HCT116 (cell line): ENCODE data around the gene PCBP3. TPM values are rescaled to one million over a fixed set of nuclear protein-coding genes. Genes with fewer than 3 reads are reported as not detected.

Source experiments
- ATAC-seq: fragments of 200-7000 bp; cut with Tn5 transposase; 2 replicates; pipeline ENCODE4 v1.9.1; 2020; ENCODE audit warnings: mild to moderate bottlenecking, moderate library complexity
- BruUV-seq: library from RNA; stranded (reverse); fragments of 400-500 nt; replicated peaks from 2 replicates; lab custom pipeline; 2021; lab: Mats Ljungman, UMichigan
- CTCF ChIA-PET: fragments of 300-600 bp; sonication (Branson Sonifier 250); formaldehyde crosslinking; loops from one replicate; lab custom pipeline; 2021; ENCODE audit warnings: antibody characterized with exemption; lab: Charles Lee
- POLR2A ChIA-PET: fragments of 300-600, 350-600 bp; sonication (Branson Sonifier 250); formaldehyde crosslinking; loops from one replicate; lab custom pipeline; 2021; ENCODE audit warnings: antibody characterized with exemption; lab: Charles Lee
- RAD21 ChIA-PET, 2 experiments: fragments of 300-600 bp; sonication (Branson Sonifier 250); formaldehyde crosslinking; loops; one replicate each; lab custom pipeline; 2023; ENCODE audit warnings: low total read pairs in 2 of 2; ENCODE audit not compliant: uncharacterized antibody in 2 of 2, unreplicated experiment in 2 of 2, low non-redundant PET in 1 of 2; lab: Charles Lee
- DNase-seq: peaks from one replicate; pipeline ENCODE4 v3.0.0-alpha.2; 2010; ENCODE audit warnings: low read depth, low spot score
- H2AFZ ChIP-seq: fragments of 200-600 bp; shearing (Covaris generic), sonication (generic); 2 replicates; pipeline ENCODE4 v1.6.1; 2017; ENCODE audit warnings: low read depth, mixed run types, mixed read lengths, antibody characterized with exemption, low read length; ENCODE audit not compliant: poor library complexity, severe bottlenecking
- H3K27ac ChIP-seq: 2 replicates; pipeline ENCODE4 v1.5.1; 2012; ENCODE audit warnings: low read depth, low read length
- H3K27me3 ChIP-seq: fragments of 200-600 bp; sonication (generic); 2 replicates; pipeline ENCODE4 v1.6.1; 2016; ENCODE audit warnings: mixed run types, low read length, mixed read lengths; ENCODE audit not compliant: insufficient read depth
- H3K36me3 ChIP-seq, 2 experiments: fragments of 200-500 bp in 1 of 2; fragments of 200-600 bp in 1 of 2; sonication (Bioruptor generic) in 1 of 2; sonication (generic) in 1 of 2; 2 replicates each; pipeline versions ENCODE4 v1.5.1 to v1.6.1; 2014 to 2016; ENCODE audit warnings: low read length in 2 of 2, inconsistent platforms in 1 of 2, mixed read lengths in 1 of 2, mixed run types in 1 of 2; ENCODE audit not compliant: insufficient read depth in 2 of 2, control insufficient read depth in 1 of 2
- H3K4me1 ChIP-seq, 2 experiments: fragments of 200-600 bp in 1 of 2; sonication (generic) in 1 of 2; 2 replicates each; pipeline versions ENCODE4 v1.5.1 to v1.6.1; 2012 to 2017; ENCODE audit warnings: low read length in 2 of 2, inconsistent platforms in 1 of 2, mild to moderate bottlenecking in 1 of 2, mixed read lengths in 1 of 2, mixed run types in 1 of 2, moderate library complexity in 1 of 2; ENCODE audit not compliant: insufficient read depth in 2 of 2, control insufficient read depth in 1 of 2
- H3K4me2 ChIP-seq: fragments of 200-600 bp; sonication (generic); 2 replicates; pipeline ENCODE4 v1.6.1; 2017; ENCODE audit warnings: mixed run types, low read length, mixed read lengths
- H3K4me3 ChIP-seq, 2 experiments: fragments of 200-600 bp in 1 of 2; sonication (generic) in 1 of 2; replicated peaks in 1 of 2; 2 replicates each; pipeline ENCODE4 v1.5.1; 2011 to 2016; ENCODE audit warnings: low read length in 2 of 2, control low read depth in 1 of 2, low read depth in 1 of 2, mild to moderate bottlenecking in 1 of 2, mixed read lengths in 1 of 2, mixed run types in 1 of 2
- H3K79me2 ChIP-seq: fragments of 200-600 bp; sonication (generic); 2 replicates; pipeline ENCODE4 v1.6.1; 2017; ENCODE audit warnings: mild to moderate bottlenecking, mixed run types, low read length, moderate library complexity, mixed read lengths; ENCODE audit not compliant: insufficient read depth
- H3K9ac ChIP-seq: fragments of 200-600 bp; sonication (generic); 2 replicates; pipeline ENCODE4 v1.6.1; 2016; ENCODE audit warnings: low read length, mixed read lengths
- H3K9me2 ChIP-seq: fragments of 200-600 bp; sonication (generic), shearing (Covaris generic); 2 replicates; pipeline ENCODE4 v1.6.1; 2017; ENCODE audit warnings: mixed run types, mild to moderate bottlenecking, moderate library complexity; ENCODE audit not compliant: insufficient read depth
- H3K9me3 ChIP-seq, 2 experiments: fragments of 200-500 bp in 1 of 2; fragments of 200-600 bp in 1 of 2; sonication (Bioruptor generic) in 1 of 2; sonication (generic) in 1 of 2; 2 replicates each; pipeline ENCODE4 v1.6.1; 2014 to 2017; ENCODE audit warnings: low read length in 2 of 2, mixed read lengths in 2 of 2, inconsistent platforms in 1 of 2, low read depth in 1 of 2, mild to moderate bottlenecking in 1 of 2, mixed run types in 1 of 2, moderate library complexity in 1 of 2; ENCODE audit not compliant: control insufficient read depth in 1 of 2, insufficient read depth in 1 of 2
- H4K20me1 ChIP-seq: fragments of 200-600 bp; sonication (generic), shearing (Covaris generic); 2 replicates; pipeline ENCODE4 v1.6.1; 2017; ENCODE audit warnings: mixed run types, mild to moderate bottlenecking, moderate library complexity; ENCODE audit not compliant: insufficient read depth
- CBX3 ChIP-seq: IDR thresholded peaks from 2 replicates; pipeline ENCODE4 v1.6.1; 2012; ENCODE audit warnings: low read depth
- EGR1 ChIP-seq: IDR thresholded peaks from 2 replicates; pipeline ENCODE4 v1.6.1; 2012; ENCODE audit warnings: low read depth
- ELF1 ChIP-seq: IDR thresholded peaks from 2 replicates; pipeline ENCODE4 v1.6.1; 2012; ENCODE audit warnings: low read depth, borderline replicate concordance
- FOSL1 ChIP-seq: IDR thresholded peaks from 2 replicates; pipeline ENCODE4 v1.6.1; 2012; ENCODE audit warnings: low read depth
- JUND ChIP-seq: IDR thresholded peaks from 2 replicates; pipeline ENCODE4 v1.6.1; 2012
- MAX ChIP-seq: IDR thresholded peaks from 2 replicates; pipeline ENCODE4 v1.6.1; 2012
- POLR2A ChIP-seq: IDR thresholded peaks from 2 replicates; pipeline ENCODE4 v1.7.0; 2011; ENCODE audit warnings: borderline replicate concordance; ENCODE audit not compliant: insufficient read depth, insufficient read length; ENCODE audit errors: extremely low read depth
- POLR2AphosphoS5 ChIP-seq: IDR thresholded peaks from 2 replicates; pipeline ENCODE4 v1.6.1; 2011; ENCODE audit warnings: mild to moderate bottlenecking, low read depth, low read length, moderate library complexity
- SRF ChIP-seq: IDR thresholded peaks from 2 replicates; pipeline ENCODE4 v1.6.1; 2012; ENCODE audit warnings: low read depth
- YY1 ChIP-seq: IDR thresholded peaks from 2 replicates; pipeline ENCODE4 v1.6.1; 2011; ENCODE audit warnings: low read length, low read depth, moderate library complexity, mild to moderate bottlenecking; ENCODE audit not compliant: insufficient replicate concordance; ENCODE audit errors: extremely low read depth
- ZFX ChIP-seq: fragments of 450-650 bp; IDR thresholded peaks from 2 replicates; pipeline ENCODE4 v1.6.1; 2017
- ZNF274 ChIP-seq: fragments of 200-500 bp; sonication (Bioruptor generic); IDR thresholded peaks from 2 replicates; pipeline ENCODE4 v1.6.1; 2014; ENCODE audit warnings: mild to moderate bottlenecking, low read depth, low read length, inconsistent platforms
- intact Hi-C: fragments of 100-400 bp; cut with micrococcal nuclease; formaldehyde crosslinking; loops from 2 replicates; pipeline ENCODE4 v1.10.0; 2022
- total RNA-seq: library from RNA; stranded (reverse); gene quantifications from one replicate; pipeline ENCODE4 v1.2.1, GENCODE V29; 2021; ENCODE audit not compliant: unreplicated experiment
- TF ChIP-seq, protein P1 (sequence below): IDR thresholded peaks from 2 replicates; pipeline ENCODE4 v1.6.1; 2012; ENCODE audit warnings: low read depth
- TF ChIP-seq, protein P2 (sequence below): IDR thresholded peaks from 2 replicates; pipeline ENCODE4 v1.6.1; 2011; ENCODE audit warnings: mild to moderate bottlenecking, low read length, moderate library complexity; ENCODE audit not compliant: insufficient replicate concordance; ENCODE audit errors: extremely low read depth

Gene PCBP3
- total RNA-seq, 1 experiment from 2014 or later, result 3.1 TPM

DNA sequence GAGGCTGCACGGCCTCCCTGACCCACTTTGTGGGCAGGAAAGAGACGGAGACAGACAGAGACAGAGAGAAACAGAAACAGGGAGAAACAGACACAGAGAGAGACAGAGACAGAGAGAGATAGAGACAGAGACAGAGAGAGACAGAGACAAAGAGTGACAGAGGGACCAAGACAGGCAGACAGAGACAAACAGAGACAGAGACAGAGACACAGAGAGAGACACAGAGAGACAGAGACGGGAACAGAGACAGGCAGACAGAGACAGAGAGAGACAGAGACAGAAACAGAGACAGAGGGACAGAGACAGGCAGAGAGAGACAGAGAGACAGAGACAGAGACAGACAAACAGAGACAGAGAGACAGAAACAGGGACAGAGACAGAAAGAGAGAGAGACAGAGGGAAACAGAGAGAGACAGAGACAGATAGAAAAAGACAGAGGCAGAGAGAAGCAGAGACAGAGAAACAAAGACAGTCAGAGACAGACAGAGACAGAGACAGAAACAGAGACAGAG is 341.1 kb downstream of the PCBP3 start:
- Histone ChIP-seq H3K79me2 (no peaks in the 10 kb centered on the region; the same call in 1 of the 2 replicates), H3K9ac (no peak overlapping the region), H3K4me1 (peaks cover 3 to 22% of the 10 kb centered on the region in 2 experiments; a peak in 3 of 4 replicates), H3K27ac (no peak overlapping the region), H3K4me3 (no peak overlapping the region), H3K9me3 (no peaks in the 10 kb centered on the region), H2AFZ (no peak overlapping the region), H3K36me3 (peaks cover 0 to 11% of the 10 kb centered on the region in 2 experiments; a peak in 2 of 4 replicates), H3K4me2 (no peak overlapping the region), H3K9me2 (no peaks in the 10 kb centered on the region), H4K20me1 (no peaks in the 10 kb centered on the region), H3K27me3 (no peaks in the 10 kb centered on the region)
- no peak for ATAC-seq
- ChIA-PET POLR2A (no interaction called here), CTCF (no interaction called here), RAD21 (no interaction called here)
- TF ChIP-seq ZFX (no peak), POLR2A (no peak)
- no TSS peak for BruUV-seq
- no peak for DNase-seq
- intact Hi-C loops, result no loop called here

- no peaks in the 10 kb centered on the region for H4K20me1 ChIP-seq
- BruUV-seq, result no TSS peak
- ChIA-PET RAD21 (no interaction called here), CTCF (no interaction called here), POLR2A (no interaction called here)
- no peak overlapping the region for H3K27ac ChIP-seq
- H3K4me1 ChIP-seq, result peaks cover 3 to 16% of the 10 kb centered on the region in 2 experiments; a peak in 3 of 4 replicates
- no peaks in the 10 kb centered on the region for H3K9me2 ChIP-seq
- intact Hi-C loops, result no loop called here
- no peaks in the 10 kb centered on the region; the same call in 1 of the 2 replicates for H3K79me2 ChIP-seq
- no peaks in the 10 kb centered on the region for H3K27me3 ChIP-seq
- DNase-seq (no peak), ATAC-seq (no peak)
- no peaks in the 10 kb centered on the region for H3K9me3 ChIP-seq
- H2AFZ ChIP-seq, result no peak overlapping the region
- no peak overlapping the region for H3K4me3 ChIP-seq
- H3K9ac ChIP-seq, result no peak overlapping the region
- H3K4me2 ChIP-seq, result no peak overlapping the region
- H3K36me3 ChIP-seq, result peaks cover 0 to 15% of the 10 kb centered on the region in 2 experiments; a peak in 2 of 4 replicates
- no peak for TF ChIP-seq SRF
- TF ChIP-seq FOSL1, result no peak
- TF ChIP-seq, protein P1, sequence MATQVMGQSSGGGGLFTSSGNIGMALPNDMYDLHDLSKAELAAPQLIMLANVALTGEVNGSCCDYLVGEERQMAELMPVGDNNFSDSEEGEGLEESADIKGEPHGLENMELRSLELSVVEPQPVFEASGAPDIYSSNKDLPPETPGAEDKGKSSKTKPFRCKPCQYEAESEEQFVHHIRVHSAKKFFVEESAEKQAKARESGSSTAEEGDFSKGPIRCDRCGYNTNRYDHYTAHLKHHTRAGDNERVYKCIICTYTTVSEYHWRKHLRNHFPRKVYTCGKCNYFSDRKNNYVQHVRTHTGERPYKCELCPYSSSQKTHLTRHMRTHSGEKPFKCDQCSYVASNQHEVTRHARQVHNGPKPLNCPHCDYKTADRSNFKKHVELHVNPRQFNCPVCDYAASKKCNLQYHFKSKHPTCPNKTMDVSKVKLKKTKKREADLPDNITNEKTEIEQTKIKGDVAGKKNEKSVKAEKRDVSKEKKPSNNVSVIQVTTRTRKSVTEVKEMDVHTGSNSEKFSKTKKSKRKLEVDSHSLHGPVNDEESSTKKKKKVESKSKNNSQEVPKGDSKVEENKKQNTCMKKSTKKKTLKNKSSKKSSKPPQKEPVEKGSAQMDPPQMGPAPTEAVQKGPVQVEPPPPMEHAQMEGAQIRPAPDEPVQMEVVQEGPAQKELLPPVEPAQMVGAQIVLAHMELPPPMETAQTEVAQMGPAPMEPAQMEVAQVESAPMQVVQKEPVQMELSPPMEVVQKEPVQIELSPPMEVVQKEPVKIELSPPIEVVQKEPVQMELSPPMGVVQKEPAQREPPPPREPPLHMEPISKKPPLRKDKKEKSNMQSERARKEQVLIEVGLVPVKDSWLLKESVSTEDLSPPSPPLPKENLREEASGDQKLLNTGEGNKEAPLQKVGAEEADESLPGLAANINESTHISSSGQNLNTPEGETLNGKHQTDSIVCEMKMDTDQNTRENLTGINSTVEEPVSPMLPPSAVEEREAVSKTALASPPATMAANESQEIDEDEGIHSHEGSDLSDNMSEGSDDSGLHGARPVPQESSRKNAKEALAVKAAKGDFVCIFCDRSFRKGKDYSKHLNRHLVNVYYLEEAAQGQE, result no peak
- no peak for TF ChIP-seq POLR2AphosphoS5
- TF ChIP-seq, protein P2, sequence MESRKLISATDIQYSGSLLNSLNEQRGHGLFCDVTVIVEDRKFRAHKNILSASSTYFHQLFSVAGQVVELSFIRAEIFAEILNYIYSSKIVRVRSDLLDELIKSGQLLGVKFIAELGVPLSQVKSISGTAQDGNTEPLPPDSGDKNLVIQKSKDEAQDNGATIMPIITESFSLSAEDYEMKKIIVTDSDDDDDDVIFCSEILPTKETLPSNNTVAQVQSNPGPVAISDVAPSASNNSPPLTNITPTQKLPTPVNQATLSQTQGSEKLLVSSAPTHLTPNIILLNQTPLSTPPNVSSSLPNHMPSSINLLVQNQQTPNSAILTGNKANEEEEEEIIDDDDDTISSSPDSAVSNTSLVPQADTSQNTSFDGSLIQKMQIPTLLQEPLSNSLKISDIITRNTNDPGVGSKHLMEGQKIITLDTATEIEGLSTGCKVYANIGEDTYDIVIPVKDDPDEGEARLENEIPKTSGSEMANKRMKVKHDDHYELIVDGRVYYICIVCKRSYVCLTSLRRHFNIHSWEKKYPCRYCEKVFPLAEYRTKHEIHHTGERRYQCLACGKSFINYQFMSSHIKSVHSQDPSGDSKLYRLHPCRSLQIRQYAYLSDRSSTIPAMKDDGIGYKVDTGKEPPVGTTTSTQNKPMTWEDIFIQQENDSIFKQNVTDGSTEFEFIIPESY, result no peak
- TF ChIP-seq ZNF274, result no peak
- TF ChIP-seq ZFX, result no peak
- no peak for TF ChIP-seq YY1
- TF ChIP-seq CBX3, result no peak
- TF ChIP-seq JUND, result no peak
- no peak for TF ChIP-seq MAX
- TF ChIP-seq EGR1, result no peak
- TF ChIP-seq ELF1, result no peak
Observed at GRCh38 chr21:45985471-45986315, 342.2 kb downstream of the PCBP3 start.
